Measurements from ENCODE around the gene TNIP1.

Gene TNIP1

GRCh38 chr5:151080613-151081430 is at the start of gene TNIP1:
Gene TNIP1, minus strand, starts transcription at chr5:151081034. Its CDS starts 15,939 bp downstream, at chr5:151065095.
- peak; percentile 98 for DNase-seq (ENCODE audit: low spot score)

- no peak for DNase-seq (ENCODE audit: low spot score)
These were observed 49.5 kb upstream of the TNIP1 start for GRCh38 chr5:151130235-151130921.

GRCh38 chr5:151128817-151129216 is 48.0 kb upstream of the TNIP1 start:
- DNase-seq (ENCODE audit: low spot score): no peak

GRCh38 chr5:151127926-151128325 is 47.1 kb upstream of the TNIP1 start:
- no peak for DNase-seq (ENCODE audit: low spot score)

GRCh38 chr5:151126199-151126645 is 45.4 kb upstream of the TNIP1 start:
- DNase-seq (ENCODE audit: low spot score): peak; percentile 74

GRCh38 chr5:151125421-151125820 is 44.6 kb upstream of the TNIP1 start:
- no peak for DNase-seq (ENCODE audit: low spot score)

- peak; percentile 33 for DNase-seq (ENCODE audit: low spot score)
These were observed 43.3 kb upstream of the TNIP1 start for GRCh38 chr5:151123897-151124751.

- DNase-seq (ENCODE audit: low spot score): no peak
These were observed 42.0 kb upstream of the TNIP1 start for GRCh38 chr5:151122828-151123227.

GRCh38 chr5:151121665-151122064 is 40.8 kb upstream of the TNIP1 start:
- no peak for DNase-seq (ENCODE audit: low spot score)

- no peak for DNase-seq (ENCODE audit: low spot score)
These were observed 40.3 kb upstream of the TNIP1 start for GRCh38 chr5:151121095-151121494.

- DNase-seq (ENCODE audit: low spot score): no peak
These were observed 38.2 kb upstream of the TNIP1 start for GRCh38 chr5:151118913-151119575.

- DNase-seq (ENCODE audit: low spot score): peak; percentile 80
These were observed 34.6 kb upstream of the TNIP1 start for GRCh38 chr5:151115272-151115905.

GRCh38 chr5:151113651-151114050 is 32.8 kb upstream of the TNIP1 start:
- DNase-seq (ENCODE audit: low spot score): no peak

- no peak for DNase-seq (ENCODE audit: low spot score)
These were observed 30.2 kb upstream of the TNIP1 start for GRCh38 chr5:151110992-151111391.

- DNase-seq (ENCODE audit: low spot score): no peak
These were observed 29.4 kb upstream of the TNIP1 start for GRCh38 chr5:151110122-151110681.

GRCh38 chr5:151108566-151108965 is 27.7 kb upstream of the TNIP1 start:
- no peak for DNase-seq (ENCODE audit: low spot score)

GRCh38 chr5:151107738-151108520 is 27.1 kb upstream of the TNIP1 start:
- DNase-seq (ENCODE audit: low spot score): peak; percentile 43

- DNase-seq (ENCODE audit: low spot score): no peak
These were observed 26.2 kb upstream of the TNIP1 start for GRCh38 chr5:151107084-151107483.

- DNase-seq (ENCODE audit: low spot score): no peak
These were observed 25.7 kb upstream of the TNIP1 start for GRCh38 chr5:151106509-151106908.

- no peak for DNase-seq (ENCODE audit: low spot score)
These were observed 25.2 kb upstream of the TNIP1 start for GRCh38 chr5:151106043-151106442.
